Measurements from ENCODE around the gene IGSF6. TPM values are rescaled to one million over a fixed set of nuclear protein-coding genes. Genes with fewer than 3 reads are reported as not detected.

IGSF6 gene
- total and polyA plus RNA-seq, 9 of the 15 experiments (the other 6 are each of a cell fraction or from before 2014, with no cell fraction given), result 0.07 TPM; not detected in 8

DNA sequence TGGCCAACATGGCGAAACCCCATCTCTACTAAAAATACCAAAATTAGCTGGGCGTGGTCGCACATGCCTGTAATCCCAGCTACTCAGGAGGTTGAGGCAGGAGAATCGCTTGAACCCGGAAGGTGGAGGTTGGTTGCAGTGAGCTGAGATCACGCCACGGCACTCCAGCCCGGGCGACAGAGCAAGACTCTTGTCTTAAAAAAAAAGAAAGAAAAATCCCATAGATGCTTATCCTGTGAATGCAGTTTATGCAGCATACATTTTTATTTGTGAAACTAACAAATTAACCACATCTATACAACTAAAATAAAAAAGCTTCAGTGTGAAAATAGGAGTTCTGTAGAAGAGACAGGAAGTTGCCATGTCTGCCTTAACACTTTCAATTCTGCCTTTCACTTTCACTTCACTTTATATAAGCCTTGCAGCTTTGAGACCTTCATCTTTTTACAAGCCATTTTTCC is 7.1 kb downstream of the IGSF6 start:
- Histone ChIP-seq H3K9me1 (ENCODE audit: control insufficient read depth, insufficient read depth, low read length) (no peaks in the 10 kb centered on the region), H2AFZ (ENCODE audit: low read depth, low read length) (no peak overlapping the region), H3K27ac (ENCODE audit: extremely low read depth, low read depth, low read length) (no peak overlapping the region), H3K9me3 (replicated peaks; ENCODE audit: control insufficient read depth, insufficient read depth, low read depth, low read length) (no peaks in the 10 kb centered on the region), H3K79me2 (ENCODE audit: control insufficient read depth, insufficient read depth, low read length) (no peaks in the 10 kb centered on the region), H3K36me3 (ENCODE audit: control insufficient read depth, insufficient read depth, low read length) (peaks cover 6% of the 10 kb centered on the region; the same call in 2 of the 3 replicates), H4K20me1 (replicated peaks; ENCODE audit: control insufficient read depth, insufficient read depth, low read length) (0 out of 2 replicates have a peak, but pooled peaks cover 3% of the 10 kb centered on the region), H3K4me1 (replicated peaks in 1 of 2; ENCODE audit: control insufficient read depth in 2 of 2, insufficient read depth in 2 of 2, low read length in 2 of 2) (no peaks in the 10 kb centered on the region; a peak in 3 of 5 replicates), H3K4me3 (no peak overlapping the region), H3K27me3 (ENCODE audit: control insufficient read depth in 2 of 2, insufficient read depth in 2 of 2, low read length in 2 of 2) (no peaks in the 10 kb centered on the region), H3K9ac (ENCODE audit: insufficient read depth in 1 of 2, low read depth in 2 of 2, low read length in 2 of 2) (no peak overlapping the region), H3K4me2 (ENCODE audit: insufficient read depth, low read length) (no peak overlapping the region)
- FAIRE-seq, result no peak
- CTCF ChIA-PET (ENCODE audit: low intra/inter-chr PET ratio), result interaction anchor here (0.9 kb wide), 1 partner anchor 61 kb away, joined by 3 read pairs; no protein-coding TSS in a partner anchor
- no peak for ATAC-seq
- in situ Hi-C loops (cut with MboI) (loop anchor here (5.0 kb wide), 1 partner anchor 58 kb away; no protein-coding TSS in a partner anchor), intact Hi-C loops (cut with micrococcal nuclease) (no loop called here)
- POLR2A ChIA-PET, result interaction anchor here (1.2 kb wide), 2 partner anchors 16 to 22 kb away, joined by 3 to 4 read pairs; no protein-coding TSS in a partner anchor
- TF ChIP-seq, protein P1, sequence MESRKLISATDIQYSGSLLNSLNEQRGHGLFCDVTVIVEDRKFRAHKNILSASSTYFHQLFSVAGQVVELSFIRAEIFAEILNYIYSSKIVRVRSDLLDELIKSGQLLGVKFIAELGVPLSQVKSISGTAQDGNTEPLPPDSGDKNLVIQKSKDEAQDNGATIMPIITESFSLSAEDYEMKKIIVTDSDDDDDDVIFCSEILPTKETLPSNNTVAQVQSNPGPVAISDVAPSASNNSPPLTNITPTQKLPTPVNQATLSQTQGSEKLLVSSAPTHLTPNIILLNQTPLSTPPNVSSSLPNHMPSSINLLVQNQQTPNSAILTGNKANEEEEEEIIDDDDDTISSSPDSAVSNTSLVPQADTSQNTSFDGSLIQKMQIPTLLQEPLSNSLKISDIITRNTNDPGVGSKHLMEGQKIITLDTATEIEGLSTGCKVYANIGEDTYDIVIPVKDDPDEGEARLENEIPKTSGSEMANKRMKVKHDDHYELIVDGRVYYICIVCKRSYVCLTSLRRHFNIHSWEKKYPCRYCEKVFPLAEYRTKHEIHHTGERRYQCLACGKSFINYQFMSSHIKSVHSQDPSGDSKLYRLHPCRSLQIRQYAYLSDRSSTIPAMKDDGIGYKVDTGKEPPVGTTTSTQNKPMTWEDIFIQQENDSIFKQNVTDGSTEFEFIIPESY (CRISPR knock-in tag; IDR thresholded peaks at IDR 0.05), result no peak
- TF ChIP-seq, protein P2, sequence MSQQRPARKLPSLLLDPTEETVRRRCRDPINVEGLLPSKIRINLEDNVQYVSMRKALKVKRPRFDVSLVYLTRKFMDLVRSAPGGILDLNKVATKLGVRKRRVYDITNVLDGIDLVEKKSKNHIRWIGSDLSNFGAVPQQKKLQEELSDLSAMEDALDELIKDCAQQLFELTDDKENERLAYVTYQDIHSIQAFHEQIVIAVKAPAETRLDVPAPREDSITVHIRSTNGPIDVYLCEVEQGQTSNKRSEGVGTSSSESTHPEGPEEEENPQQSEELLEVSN (IDR thresholded peaks at IDR 0.05; ENCODE audit: borderline replicate concordance in 1 of 2, extremely low read depth in 1 of 2, insufficient read depth in 1 of 2, insufficient read length in 1 of 2, low read depth in 1 of 2, low read length in 1 of 2, poor library complexity in 1 of 2, severe bottlenecking in 1 of 2), result no peak
- no peak for TF ChIP-seq STAG1 (CRISPR knock-in tag; IDR thresholded peaks at IDR 0.05; ENCODE audit: borderline replicate concordance)
- TF ChIP-seq GTF2E2 (tag; IDR thresholded peaks at IDR 0.05), result no peak
- no peak for TF ChIP-seq ZNF75A (CRISPR knock-in tag; IDR thresholded peaks at IDR 0.05)
- TF ChIP-seq, protein P3, sequence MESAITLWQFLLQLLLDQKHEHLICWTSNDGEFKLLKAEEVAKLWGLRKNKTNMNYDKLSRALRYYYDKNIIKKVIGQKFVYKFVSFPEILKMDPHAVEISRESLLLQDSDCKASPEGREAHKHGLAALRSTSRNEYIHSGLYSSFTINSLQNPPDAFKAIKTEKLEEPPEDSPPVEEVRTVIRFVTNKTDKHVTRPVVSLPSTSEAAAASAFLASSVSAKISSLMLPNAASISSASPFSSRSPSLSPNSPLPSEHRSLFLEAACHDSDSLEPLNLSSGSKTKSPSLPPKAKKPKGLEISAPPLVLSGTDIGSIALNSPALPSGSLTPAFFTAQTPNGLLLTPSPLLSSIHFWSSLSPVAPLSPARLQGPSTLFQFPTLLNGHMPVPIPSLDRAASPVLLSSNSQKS (CRISPR knock-in tag; IDR thresholded peaks at IDR 0.05), result no peak
- TF ChIP-seq PHTF2 (CRISPR knock-in tag; IDR thresholded peaks at IDR 0.05), result no peak
- no peak for TF ChIP-seq MED1 (CRISPR knock-in tag; IDR thresholded peaks at IDR 0.05; ENCODE audit: borderline replicate concordance)
- TF ChIP-seq TCF3 (CRISPR knock-in tag; IDR thresholded peaks at IDR 0.05), result no peak
- TF ChIP-seq ESRRB (CRISPR knock-in tag; IDR thresholded peaks at IDR 0.05; ENCODE audit: borderline replicate concordance), result no peak
- TF ChIP-seq, protein P4, sequence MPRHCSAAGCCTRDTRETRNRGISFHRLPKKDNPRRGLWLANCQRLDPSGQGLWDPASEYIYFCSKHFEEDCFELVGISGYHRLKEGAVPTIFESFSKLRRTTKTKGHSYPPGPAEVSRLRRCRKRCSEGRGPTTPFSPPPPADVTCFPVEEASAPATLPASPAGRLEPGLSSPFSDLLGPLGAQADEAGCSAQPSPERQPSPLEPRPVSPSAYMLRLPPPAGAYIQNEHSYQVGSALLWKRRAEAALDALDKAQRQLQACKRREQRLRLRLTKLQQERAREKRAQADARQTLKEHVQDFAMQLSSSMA (CRISPR knock-in tag; IDR thresholded peaks at IDR 0.05), result no peak
- TF ChIP-seq LARP7 (IDR thresholded peaks at IDR 0.05), result no peak
- no peak for TF ChIP-seq SIX5 (IDR thresholded peaks at IDR 0.05; ENCODE audit: borderline replicate concordance in 1 of 2, insufficient read depth in 1 of 2, low read depth in 1 of 2, low read length in 2 of 2)
- TF ChIP-seq NCOA2 (IDR thresholded peaks at IDR 0.05; ENCODE audit: partially characterized antibody in 2 of 2), result no peak
- no TSS peak for BruUV-seq (replicated peaks)
- 89% methylated on average over 8 of the region's 9 CpGs for WGBS (ENCODE audit: insufficient coverage, low coverage, missing lambda C conversion rate)
- no peak for DNase-seq (ENCODE audit: extremely low read depth in 1 of 4, low spot score in 3 of 4)
